ENCODE data around the gene IL1RAPL1.

IL1RAPL1 gene

DNA sequence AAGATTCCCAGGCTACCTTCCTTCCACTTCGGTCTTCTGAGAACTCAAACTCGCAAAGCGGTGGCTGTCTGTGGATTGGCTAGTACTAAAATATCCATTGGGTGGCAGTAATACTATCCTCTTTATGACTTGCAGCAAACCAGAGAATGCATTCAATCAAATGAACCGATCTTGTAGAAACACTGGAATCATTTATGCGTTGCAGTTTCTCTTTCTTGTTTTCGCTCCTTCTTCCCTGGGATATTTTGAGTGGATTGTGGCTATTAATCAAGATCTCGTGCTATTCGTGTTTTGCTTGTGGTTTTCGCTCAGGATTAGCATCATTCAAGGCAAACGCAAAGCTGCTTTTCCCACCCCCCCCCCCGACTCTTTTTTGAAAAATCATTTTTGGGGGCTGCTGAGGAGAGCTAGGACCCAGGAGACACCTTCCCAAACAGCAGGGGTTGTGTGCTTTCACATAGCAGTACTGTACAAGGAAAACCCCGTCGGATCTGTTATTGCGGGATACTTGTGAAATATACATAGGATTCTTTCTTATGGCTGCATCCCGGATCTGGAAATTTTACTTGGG, at the start of gene IL1RAPL1:
IL1RAPL1 (plus strand) TSS at position 466 of the 571 bp plus-strand sequence.
- H3K27ac ChIP-seq: no peak within 1 kb of the TSS
- no peak for TF ChIP-seq ZFX (IDR thresholded peaks at IDR 0.05; ENCODE audit: borderline replicate concordance)
- TF ChIP-seq, protein P1, sequence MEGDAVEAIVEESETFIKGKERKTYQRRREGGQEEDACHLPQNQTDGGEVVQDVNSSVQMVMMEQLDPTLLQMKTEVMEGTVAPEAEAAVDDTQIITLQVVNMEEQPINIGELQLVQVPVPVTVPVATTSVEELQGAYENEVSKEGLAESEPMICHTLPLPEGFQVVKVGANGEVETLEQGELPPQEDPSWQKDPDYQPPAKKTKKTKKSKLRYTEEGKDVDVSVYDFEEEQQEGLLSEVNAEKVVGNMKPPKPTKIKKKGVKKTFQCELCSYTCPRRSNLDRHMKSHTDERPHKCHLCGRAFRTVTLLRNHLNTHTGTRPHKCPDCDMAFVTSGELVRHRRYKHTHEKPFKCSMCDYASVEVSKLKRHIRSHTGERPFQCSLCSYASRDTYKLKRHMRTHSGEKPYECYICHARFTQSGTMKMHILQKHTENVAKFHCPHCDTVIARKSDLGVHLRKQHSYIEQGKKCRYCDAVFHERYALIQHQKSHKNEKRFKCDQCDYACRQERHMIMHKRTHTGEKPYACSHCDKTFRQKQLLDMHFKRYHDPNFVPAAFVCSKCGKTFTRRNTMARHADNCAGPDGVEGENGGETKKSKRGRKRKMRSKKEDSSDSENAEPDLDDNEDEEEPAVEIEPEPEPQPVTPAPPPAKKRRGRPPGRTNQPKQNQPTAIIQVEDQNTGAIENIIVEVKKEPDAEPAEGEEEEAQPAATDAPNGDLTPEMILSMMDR (IDR thresholded peaks at IDR 0.05): peak; percentile 41

GRCh38 chrX:28542791-28543190, 44.5 kb upstream of the IL1RAPL1 start:
- no peak overlapping the region for H3K27ac ChIP-seq
- TF ChIP-seq ZFX (IDR thresholded peaks at IDR 0.05; ENCODE audit: borderline replicate concordance): no peak
- TF ChIP-seq, protein P1 (IDR thresholded peaks at IDR 0.05): no peak

GRCh38 chrX:28549838-28550237, 37.4 kb upstream of the IL1RAPL1 start:
- TF ChIP-seq, protein P1 (IDR thresholded peaks at IDR 0.05): no peak
- TF ChIP-seq ZFX (IDR thresholded peaks at IDR 0.05; ENCODE audit: borderline replicate concordance): no peak
- H3K27ac ChIP-seq: no peak overlapping the region

DNA sequence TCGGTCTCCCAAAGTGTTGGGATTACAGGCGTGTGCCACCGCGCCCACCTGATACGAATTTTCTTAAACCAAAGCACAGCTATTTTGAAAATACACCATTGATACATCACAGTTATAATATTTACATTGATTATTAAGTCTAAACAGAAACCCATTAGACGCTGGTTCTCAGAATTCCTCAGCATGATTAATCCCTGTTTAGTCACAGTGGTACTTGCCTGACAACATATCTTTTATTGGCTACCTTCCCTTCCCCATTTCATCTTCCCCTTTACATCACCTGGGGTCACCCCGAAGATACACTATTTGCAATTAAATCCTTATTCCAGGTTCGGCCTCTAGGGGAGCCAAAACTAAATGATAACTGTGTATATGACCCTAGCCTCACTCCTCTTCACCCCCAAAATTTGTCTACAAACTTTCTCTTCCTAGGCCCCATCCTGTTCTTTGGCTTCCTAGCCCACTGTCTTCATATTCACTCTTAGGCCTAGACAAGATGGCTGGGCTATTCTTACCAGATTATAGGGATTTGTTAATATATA, 36.8 kb upstream of the IL1RAPL1 start:
- TF ChIP-seq ZFX (IDR thresholded peaks at IDR 0.05; ENCODE audit: borderline replicate concordance): no peak
- TF ChIP-seq, protein P1 (IDR thresholded peaks at IDR 0.05): peak; percentile 12; the same call in 1 of the 2 replicates

GRCh38 chrX:28552322-28552721, 34.9 kb upstream of the IL1RAPL1 start:
- no peak overlapping the region for H3K27ac ChIP-seq
- TF ChIP-seq, protein P1 (IDR thresholded peaks at IDR 0.05): no peak
- TF ChIP-seq ZFX (IDR thresholded peaks at IDR 0.05; ENCODE audit: borderline replicate concordance): no peak

More for the DNA sequence above, 36.8 kb upstream of the IL1RAPL1 start:
- no peak overlapping the region for H3K27ac ChIP-seq

DNA sequence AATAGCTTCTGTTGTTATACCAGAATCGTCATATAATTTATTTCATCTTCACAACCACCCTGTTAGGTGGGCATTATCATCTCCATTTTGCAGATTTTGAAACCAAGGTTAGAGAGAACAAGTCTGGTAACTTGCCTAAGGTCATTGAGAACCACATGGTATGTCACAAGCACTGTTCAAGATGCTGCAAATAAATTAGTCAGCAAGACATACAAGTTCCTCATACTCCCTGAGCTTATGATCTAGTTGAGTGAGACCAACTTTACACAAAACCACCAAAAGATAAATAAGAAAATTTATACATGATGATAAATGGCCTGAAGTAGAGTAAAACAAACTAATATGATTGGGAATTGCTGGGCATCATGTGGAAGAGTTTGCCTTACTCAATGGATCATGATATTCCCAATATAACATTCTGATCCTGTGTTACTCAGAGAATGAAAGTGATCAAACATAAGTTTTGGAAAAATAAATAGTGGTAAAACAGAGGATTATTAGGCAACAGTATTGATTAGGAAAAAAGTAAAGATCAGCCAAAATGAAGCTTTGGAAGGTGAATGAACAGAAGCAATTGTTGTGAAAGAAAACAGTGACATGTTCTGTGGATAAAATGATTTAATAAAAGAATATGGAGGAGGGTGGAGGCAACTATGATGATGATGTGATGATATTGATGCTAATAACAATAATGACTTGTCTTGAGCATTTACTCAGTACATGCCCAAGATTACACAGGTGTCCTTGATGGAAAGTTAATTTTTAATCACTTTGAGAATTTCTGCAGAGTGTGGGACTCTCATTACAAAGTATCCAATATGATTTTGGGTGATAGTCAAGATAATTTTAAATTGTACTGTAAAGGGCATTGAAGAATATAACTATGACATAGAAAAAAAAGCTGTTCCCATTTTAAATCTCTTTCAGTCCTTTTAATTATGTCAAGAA, 34.1 kb upstream of the IL1RAPL1 start:
- no peak overlapping the region for H3K27ac ChIP-seq
- TF ChIP-seq, protein P1 (IDR thresholded peaks at IDR 0.05): no peak
